Cardiac muscle cell (in vitro differentiated cells and primary cell): ENCODE data around the gene F8A3. TPM values are rescaled to one million over a fixed set of nuclear protein-coding genes. Genes with fewer than 3 reads are reported as not detected.
"Not testable (repeated sequence)": the region's sequence is repeated elsewhere in the genome, so short reads cannot be mapped to it uniquely, and the experiment has no call there.

Experiments used
- DNase-seq, 2 donors: peaks; one replicate each; pipeline versions ENCODE4 v3.0.0 to v3.0.0-alpha.2; 2010 to 2017; ENCODE audit warnings: low read depth in 1 of 2, low spot score in 1 of 2
- H3K27ac ChIP-seq: fragments of 200-600 bp; sonication (generic); 2 replicates; pipeline ENCODE4 v1.5.1; 2016
- H3K27me3 ChIP-seq: fragments of 200-600 bp; sonication (generic); 2 replicates; pipeline ENCODE4 v1.6.0; 2016; ENCODE audit warnings: control low read depth
- H3K36me3 ChIP-seq: fragments of 200-600 bp; sonication (generic); 2 replicates; pipeline ENCODE4 v1.5.1; 2016; ENCODE audit warnings: control low read depth
- H3K4me1 ChIP-seq: fragments of 200-600 bp; sonication (generic); 2 replicates; pipeline ENCODE4 v1.8.1; 2017; ENCODE audit warnings: low read depth, mild to moderate bottlenecking, mixed run types
- H3K4me3 ChIP-seq: fragments of 200-600 bp; sonication (generic); 2 replicates; pipeline ENCODE4 v1.5.1; 2016; ENCODE audit warnings: mild to moderate bottlenecking
- H3K9me3 ChIP-seq: fragments of 200-600 bp; sonication (generic); 2 replicates; pipeline ENCODE4 v1.5.1; 2017; ENCODE audit warnings: low read depth, mild to moderate bottlenecking, control low read depth
- CTCF ChIP-seq: IDR thresholded peaks from 2 replicates; pipeline ENCODE4 v1.5.1; 2012; ENCODE audit warnings: low read depth, mild to moderate bottlenecking, low read length
- polyA plus RNA-seq: library from polyadenylated mRNA; unstranded; fragments of >200 nt; fragmentation: Nextera tagmentation; extraction: Ambion mirVana; gene quantifications from 2 replicates; pipeline ENCODE4 v1.2.1, GENCODE V29; 2016
- total RNA-seq: library from RNA; depleted of rRNA; stranded (reverse); fragments of >200 nt; gene quantifications from 2 replicates; pipeline ENCODE4 v1.2.3, GENCODE V29; 2016

The F8A3 gene
- 0.63 TPM in 1 of 2 replicates, not detected in the other for total RNA-seq
- polyA plus RNA-seq: 0.27 and 0.52 TPM in 2 replicates

GRCh38 chrX:155458471-155458870 is at the start of gene F8A3:
Gene F8A3, minus strand, starts transcription at chrX:155458620. Its CDS starts 20 bp downstream, at chrX:155458600.
- H3K9me3 ChIP-seq, H3K27me3 ChIP-seq, DNase-seq, H3K4me3 ChIP-seq, H3K27ac ChIP-seq, H3K4me1 ChIP-seq, H3K36me3 ChIP-seq: not testable (repeated sequence)

GRCh38 chrX:155505296-155505695 is 46.9 kb upstream of the F8A3 start:
- no peaks in the 10 kb centered on the region for H3K36me3 ChIP-seq
- TF ChIP-seq CTCF: no peak
- DNase-seq: no peak
- H3K4me3 ChIP-seq: no peak overlapping the region
- no peaks in the 10 kb centered on the region for H3K4me1 ChIP-seq
- no peak overlapping the region for H3K27ac ChIP-seq
- H3K9me3 ChIP-seq: no peaks in the 10 kb centered on the region
- H3K27me3 ChIP-seq: no peaks in the 10 kb centered on the region

GRCh38 chrX:155495134-155495533 is 36.7 kb upstream of the F8A3 start:
- not testable (repeated sequence) for H3K4me1 ChIP-seq, H3K27me3 ChIP-seq, H3K9me3 ChIP-seq, H3K36me3 ChIP-seq, H3K4me3 ChIP-seq, H3K27ac ChIP-seq, DNase-seq

GRCh38 chrX:155491421-155491820 is 33.0 kb upstream of the F8A3 start:
- H3K4me3 ChIP-seq, H3K36me3 ChIP-seq, H3K27ac ChIP-seq, H3K9me3 ChIP-seq, DNase-seq, H3K4me1 ChIP-seq, H3K27me3 ChIP-seq: not testable (repeated sequence)

GRCh38 chrX:155477136-155477535 is 18.7 kb upstream of the F8A3 start:
- not testable (repeated sequence) for H3K4me3 ChIP-seq, H3K27me3 ChIP-seq, H3K27ac ChIP-seq, DNase-seq, H3K4me1 ChIP-seq, H3K9me3 ChIP-seq, H3K36me3 ChIP-seq

- not testable (repeated sequence) for H3K4me3 ChIP-seq, H3K27ac ChIP-seq, H3K36me3 ChIP-seq, H3K27me3 ChIP-seq, H3K4me1 ChIP-seq, DNase-seq, H3K9me3 ChIP-seq
These were observed 8.0 kb upstream of the F8A3 start for GRCh38 chrX:155466269-155466938.

GRCh38 chrX:155460501-155460900 is 2.1 kb upstream of the F8A3 start:
- H3K4me3 ChIP-seq, H3K9me3 ChIP-seq, H3K4me1 ChIP-seq, H3K27me3 ChIP-seq, H3K36me3 ChIP-seq, DNase-seq, H3K27ac ChIP-seq: not testable (repeated sequence)

- H3K27ac ChIP-seq, H3K4me3 ChIP-seq, H3K36me3 ChIP-seq, H3K27me3 ChIP-seq, H3K9me3 ChIP-seq, DNase-seq, H3K4me1 ChIP-seq: not testable (repeated sequence)
These were observed 516 bp downstream of the F8A3 start for GRCh38 chrX:155457761-155458447.

- no peak overlapping the region for H3K27ac ChIP-seq
- no peak for TF ChIP-seq CTCF
- H3K4me3 ChIP-seq: no peak overlapping the region
These were observed 17.3 kb downstream of the F8A3 start for GRCh38 chrX:155441097-155441496.

More at GRCh38 chrX:155441097-155441496, 17.3 kb downstream of the F8A3 start:
- Histone ChIP-seq H3K4me1 (no peaks in the 10 kb centered on the region), H3K36me3 (no peaks in the 10 kb centered on the region), H3K9me3 (no peaks in the 10 kb centered on the region), H3K27me3 (no peaks in the 10 kb centered on the region)
- no peak for DNase-seq
